Astrocyte (in vitro differentiated cells and primary cell): ENCODE measurements around the gene ZDHHC14. TPM values are rescaled to one million over a fixed set of nuclear protein-coding genes. Genes with fewer than 3 reads are reported as not detected.

Experiments used
- DNase-seq: peaks from one replicate; pipeline ENCODE4 v3.0.0-alpha.2; 2010; ENCODE audit warnings: low read depth
- FAIRE-seq: peaks from 2 replicates; lab custom pipeline; 2011; peaks lifted over from hg19 to GRCh38; lab: Jason Lieb, UNC
- H2AFZ ChIP-seq: 2 replicates; pipeline ENCODE4 v1.6.0; 2012; ENCODE audit warnings: low read depth, low read length, inconsistent platforms
- H3K27ac ChIP-seq: 2 replicates; pipeline ENCODE4 v1.5.1; 2011; ENCODE audit warnings: low read depth, low read length, inconsistent platforms
- H3K27me3 ChIP-seq: 2 replicates; pipeline ENCODE4 v1.6.0; 2011; ENCODE audit warnings: low read length, inconsistent platforms; ENCODE audit not compliant: insufficient read depth
- H3K36me3 ChIP-seq: 2 replicates; pipeline ENCODE4 v1.5.1; 2011; ENCODE audit warnings: low read length, inconsistent platforms; ENCODE audit not compliant: insufficient read depth
- H3K4me1 ChIP-seq: 2 replicates; pipeline ENCODE4 v1.5.1; 2011; ENCODE audit warnings: low read length, inconsistent platforms; ENCODE audit not compliant: insufficient read depth
- H3K4me2 ChIP-seq: 2 replicates; pipeline ENCODE4 v1.6.0; 2012; ENCODE audit warnings: low read length, inconsistent platforms
- H3K4me3 ChIP-seq: 2 replicates; pipeline ENCODE4 v1.5.1; 2011; ENCODE audit warnings: low read depth, mild to moderate bottlenecking, low read length, inconsistent platforms; ENCODE audit not compliant: insufficient read depth
- H3K79me2 ChIP-seq: 2 replicates; pipeline ENCODE4 v1.6.0; 2012; ENCODE audit warnings: mild to moderate bottlenecking, low read length, inconsistent platforms; ENCODE audit not compliant: insufficient read depth
- H3K9ac ChIP-seq: 2 replicates; pipeline ENCODE4 v1.6.0; 2012; ENCODE audit warnings: mild to moderate bottlenecking, low read length, inconsistent platforms
- H3K9me3 ChIP-seq: 2 replicates; pipeline ENCODE4 v1.5.1; 2012; ENCODE audit warnings: low read depth, mild to moderate bottlenecking, low read length, inconsistent platforms; ENCODE audit not compliant: insufficient read depth
- H4K20me1 ChIP-seq: 2 replicates; pipeline ENCODE4 v1.6.0; 2012; ENCODE audit warnings: low read length, inconsistent platforms; ENCODE audit not compliant: insufficient read depth
- H3K27ac Mint-ChIP-seq: one replicate; pipeline ENCODE4 v1.8.0; 2021; ENCODE audit warnings: mild to moderate bottlenecking, mixed read lengths; ENCODE audit not compliant: unreplicated experiment
- H3K27me3 Mint-ChIP-seq: one replicate; pipeline ENCODE4 v1.8.0; 2021; ENCODE audit warnings: low read depth, mixed read lengths; ENCODE audit not compliant: unreplicated experiment
- H3K36me3 Mint-ChIP-seq: one replicate; pipeline ENCODE4 v1.8.0; 2021; ENCODE audit warnings: low read depth, mixed read lengths; ENCODE audit not compliant: unreplicated experiment
- H3K4me1 Mint-ChIP-seq: one replicate; pipeline ENCODE4 v1.8.0; 2021; ENCODE audit warnings: low read depth, mixed read lengths; ENCODE audit not compliant: unreplicated experiment
- H3K4me3 Mint-ChIP-seq: one replicate; pipeline ENCODE4 v1.8.0; 2021; ENCODE audit warnings: mild to moderate bottlenecking, moderate library complexity, mixed read lengths; ENCODE audit not compliant: unreplicated experiment
- H3K9me3 Mint-ChIP-seq: one replicate; pipeline ENCODE4 v1.8.0; 2021; ENCODE audit warnings: mild to moderate bottlenecking, mixed read lengths; ENCODE audit not compliant: unreplicated experiment
- EZH2 ChIP-seq: IDR thresholded peaks from 2 replicates; pipeline ENCODE4 v1.6.1; 2012; ENCODE audit warnings: mild to moderate bottlenecking, low read length, inconsistent platforms; ENCODE audit not compliant: insufficient read depth
- total RNA-seq: library from RNA; stranded (reverse); gene quantifications from 2 replicates; pipeline ENCODE4 v1.2.1, GENCODE V29; 2021
- TF ChIP-seq, protein P1 (sequence below): IDR thresholded peaks from 2 replicates; pipeline ENCODE4 v1.5.1; 2011; ENCODE audit warnings: low read depth, mild to moderate bottlenecking, inconsistent platforms, low read length, moderate library complexity; ENCODE audit not compliant: insufficient read depth

Gene ZDHHC14
- total RNA-seq, 1 donor from 2014 or later: 7.2 TPM

- H3K9me3 ChIP-seq: no peaks in the 10 kb centered on the region
- peaks cover 14% of the 10 kb centered on the region for H3K27me3 Mint-ChIP-seq
- H3K27ac Mint-ChIP-seq: no peak overlapping the region
- H3K9me3 Mint-ChIP-seq: peaks cover 2% of the 10 kb centered on the region
- no peak overlapping the region for H3K9ac ChIP-seq
- H3K4me3 Mint-ChIP-seq: no peak overlapping the region
- no peaks in the 10 kb centered on the region for H3K27me3 ChIP-seq
- H4K20me1 ChIP-seq: no peaks in the 10 kb centered on the region
- peaks cover 13% of the 10 kb centered on the region for H3K4me1 ChIP-seq
- H2AFZ ChIP-seq: no peak overlapping the region
- no peaks in the 10 kb centered on the region for H3K36me3 Mint-ChIP-seq
- no peaks in the 10 kb centered on the region for H3K36me3 ChIP-seq
- H3K4me3 ChIP-seq: no peak overlapping the region
- DNase-seq: no peak
- no peak for FAIRE-seq
- TF ChIP-seq EZH2: no peak
- TF ChIP-seq, protein P1, sequence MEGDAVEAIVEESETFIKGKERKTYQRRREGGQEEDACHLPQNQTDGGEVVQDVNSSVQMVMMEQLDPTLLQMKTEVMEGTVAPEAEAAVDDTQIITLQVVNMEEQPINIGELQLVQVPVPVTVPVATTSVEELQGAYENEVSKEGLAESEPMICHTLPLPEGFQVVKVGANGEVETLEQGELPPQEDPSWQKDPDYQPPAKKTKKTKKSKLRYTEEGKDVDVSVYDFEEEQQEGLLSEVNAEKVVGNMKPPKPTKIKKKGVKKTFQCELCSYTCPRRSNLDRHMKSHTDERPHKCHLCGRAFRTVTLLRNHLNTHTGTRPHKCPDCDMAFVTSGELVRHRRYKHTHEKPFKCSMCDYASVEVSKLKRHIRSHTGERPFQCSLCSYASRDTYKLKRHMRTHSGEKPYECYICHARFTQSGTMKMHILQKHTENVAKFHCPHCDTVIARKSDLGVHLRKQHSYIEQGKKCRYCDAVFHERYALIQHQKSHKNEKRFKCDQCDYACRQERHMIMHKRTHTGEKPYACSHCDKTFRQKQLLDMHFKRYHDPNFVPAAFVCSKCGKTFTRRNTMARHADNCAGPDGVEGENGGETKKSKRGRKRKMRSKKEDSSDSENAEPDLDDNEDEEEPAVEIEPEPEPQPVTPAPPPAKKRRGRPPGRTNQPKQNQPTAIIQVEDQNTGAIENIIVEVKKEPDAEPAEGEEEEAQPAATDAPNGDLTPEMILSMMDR: no peak
- peaks cover 32% of the 10 kb centered on the region for H3K4me1 Mint-ChIP-seq
- no peak overlapping the region for H3K4me2 ChIP-seq
- no peak overlapping the region for H3K27ac ChIP-seq
- no peaks in the 10 kb centered on the region for H3K79me2 ChIP-seq
These were observed 151.0 kb downstream of the ZDHHC14 start for GRCh38 chr6:157531986-157532365.

GRCh38 chr6:157533048-157533871 lies 152.3 kb downstream of the ZDHHC14 start:
- H3K9me3 ChIP-seq: no peaks in the 10 kb centered on the region
- peaks cover 2% of the 10 kb centered on the region for H3K9me3 Mint-ChIP-seq
- H3K4me1 Mint-ChIP-seq: peaks cover 32% of the 10 kb centered on the region
- no peak overlapping the region for H3K27ac ChIP-seq
- TF ChIP-seq EZH2: no peak
- TF ChIP-seq, protein P1: no peak
- no peak overlapping the region for H3K4me3 Mint-ChIP-seq
- no peak overlapping the region for H3K9ac ChIP-seq
- H3K27ac Mint-ChIP-seq: no peak overlapping the region
- no peak overlapping the region for H3K4me2 ChIP-seq
- no peaks in the 10 kb centered on the region for H3K36me3 ChIP-seq
- H3K27me3 ChIP-seq: no peaks in the 10 kb centered on the region
- FAIRE-seq: no peak
- H3K27me3 Mint-ChIP-seq: peaks cover 6% of the 10 kb centered on the region
- no peaks in the 10 kb centered on the region for H3K36me3 Mint-ChIP-seq
- no peak overlapping the region for H2AFZ ChIP-seq
- H3K79me2 ChIP-seq: no peaks in the 10 kb centered on the region
- no peak overlapping the region for H3K4me3 ChIP-seq
- no peaks in the 10 kb centered on the region for H4K20me1 ChIP-seq
- DNase-seq: no peak
- H3K4me1 ChIP-seq: peaks cover 13% of the 10 kb centered on the region
